ENCODE measurements around the gene OR1E2.
"Not testable (repeated sequence)": the region's sequence is repeated elsewhere in the genome, so short reads cannot be mapped to it uniquely, and the experiment has no call there.

- TF ChIP-seq CTCF, POLR2A (IDR thresholded peaks at IDR 0.05): not testable (repeated sequence)
Observed at GRCh38 chr17:3466355-3466754, 32.7 kb upstream of the OR1E2 start.

All from Peyer's patch (tissue), 4 donors.